ENCODE measurements around the gene EFEMP1. TPM values are rescaled to one million over a fixed set of nuclear protein-coding genes. Genes with fewer than 3 reads are reported as not detected.
"Not testable (repeated sequence)": the region's sequence is repeated elsewhere in the genome, so short reads cannot be mapped to it uniquely, and the experiment has no call there.

The EFEMP1 gene
- total and polyA plus RNA-seq, 9 of the 15 experiments (the other 6 are each of a cell fraction or from before 2014, with no cell fraction given): 0.05 to 6.2 (median 0.22) TPM

GRCh38 chr2:55827855-55828254, 95.7 kb downstream of the EFEMP1 start (continued):
- TF ChIP-seq POLR2AphosphoS2 (IDR thresholded peaks at IDR 0.05; ENCODE audit: low read length) (no peak), FOSL1 (tag; conservative IDR thresholded peaks at IDR 0.05) (peak; percentile 44), PTRF (tag; IDR thresholded peaks at IDR 0.05) (peak; percentile 49; the same call in 1 of the 2 replicates), HINFP (tag; conservative IDR thresholded peaks at IDR 0.05; ENCODE audit: low read depth) (0 out of 2 replicates have a peak, but pooled peaks have one; percentile 31), RCOR1 (IDR thresholded peaks at IDR 0.05; ENCODE audit: borderline replicate concordance in 1 of 2, low read depth in 2 of 2, low read length in 2 of 2) (no peak), MECOM (CRISPR knock-in tag; IDR thresholded peaks at IDR 0.05) (no peak), RAD21 (CRISPR knock-in tag; conservative IDR thresholded peaks at IDR 0.05 in 1 of 2, IDR thresholded peaks at IDR 0.05 in 1 of 2) (no peak), ADNP (tag; IDR thresholded peaks at IDR 0.05) (no peak), ZBTB8A (IDR thresholded peaks at IDR 0.05; ENCODE audit: partially characterized antibody) (no peak)

- H3K27ac ChIP-seq (ENCODE audit: extremely low read depth, low read depth, low read length); H3K4me3 ChIP-seq; H3K36me3 ChIP-seq (ENCODE audit: control insufficient read depth, insufficient read depth, low read length); H3K27me3 ChIP-seq (ENCODE audit: control insufficient read depth in 2 of 2, insufficient read depth in 2 of 2, low read length in 2 of 2); CTCF ChIA-PET (ENCODE audit: low intra/inter-chr PET ratio); BruUV-seq (replicated peaks); in situ Hi-C loops (cut with MboI); POLR2A ChIA-PET; intact Hi-C loops (cut with micrococcal nuclease); H2AFZ ChIP-seq (ENCODE audit: low read depth, low read length); H3K9me1 ChIP-seq (ENCODE audit: control insufficient read depth, insufficient read depth, low read length); H3K4me2 ChIP-seq (ENCODE audit: insufficient read depth, low read length); H3K9me3 ChIP-seq (replicated peaks; ENCODE audit: control insufficient read depth, insufficient read depth, low read depth, low read length); H3K79me2 ChIP-seq (ENCODE audit: control insufficient read depth, insufficient read depth, low read length); H4K20me1 ChIP-seq (replicated peaks; ENCODE audit: control insufficient read depth, insufficient read depth, low read length); H3K9ac ChIP-seq (ENCODE audit: insufficient read depth in 1 of 2, low read depth in 2 of 2, low read length in 2 of 2); TF ChIP-seq JUND (IDR thresholded peaks at IDR 0.05; ENCODE audit: borderline replicate concordance, low read depth, low read length): not testable (repeated sequence)
- DNase-seq (ENCODE audit: extremely low read depth in 1 of 4, low spot score in 3 of 4) (peak; percentile 15 to 28 (median 21)), FAIRE-seq (peak; percentile 78), ATAC-seq (peak; percentile 60)
- TF ChIP-seq JUND (tag; IDR thresholded peaks at IDR 0.05; ENCODE audit: borderline replicate concordance, low read depth, low read length) (peak; percentile 54; the same call in 1 of the 3 replicates), C11orf30 (IDR thresholded peaks at IDR 0.05; ENCODE audit: low read depth) (peak; percentile 61), ZNF316 (IDR thresholded peaks at IDR 0.05) (peak; percentile 78), CBFA2T2 (conservative IDR thresholded peaks at IDR 0.05) (0 out of 2 replicates have a peak, but pooled peaks have one; percentile 8), MAFG (tag; conservative IDR thresholded peaks at IDR 0.05) (peak; percentile 55; the same call in 1 of the 2 replicates), NFE2 (IDR thresholded peaks at IDR 0.05; ENCODE audit: low read depth) (peak; percentile 52; the same call in 1 of the 2 replicates), MAFK (IDR thresholded peaks at IDR 0.05; ENCODE audit: low read length) (peak; percentile 11; the same call in 1 of the 2 replicates), FOSL1 (tag; conservative IDR thresholded peaks at IDR 0.05) (peak; percentile 56)
- peaks cover 3 to 13% of the 10 kb centered on the region in 2 experiments; a peak in 2 of 5 replicates for H3K4me1 ChIP-seq (replicated peaks in 1 of 2; ENCODE audit: control insufficient read depth in 2 of 2, insufficient read depth in 2 of 2, low read length in 2 of 2)
- 0% methylated on average over 2 of the region's 2 CpGs for WGBS (ENCODE audit: insufficient coverage, low coverage, missing lambda C conversion rate)
Measured at GRCh38 chr2:55827428-55827827, 96.2 kb downstream of the EFEMP1 start.

All from K562 (cell line).